ENCODE measurements around the gene SULT1C4. TPM values are rescaled to one million over a fixed set of nuclear protein-coding genes. Genes with fewer than 3 reads are reported as not detected.

The SULT1C4 gene
- 0.16 TPM in 1 of 2 replicates, not detected in the other for total RNA-seq

DNA sequence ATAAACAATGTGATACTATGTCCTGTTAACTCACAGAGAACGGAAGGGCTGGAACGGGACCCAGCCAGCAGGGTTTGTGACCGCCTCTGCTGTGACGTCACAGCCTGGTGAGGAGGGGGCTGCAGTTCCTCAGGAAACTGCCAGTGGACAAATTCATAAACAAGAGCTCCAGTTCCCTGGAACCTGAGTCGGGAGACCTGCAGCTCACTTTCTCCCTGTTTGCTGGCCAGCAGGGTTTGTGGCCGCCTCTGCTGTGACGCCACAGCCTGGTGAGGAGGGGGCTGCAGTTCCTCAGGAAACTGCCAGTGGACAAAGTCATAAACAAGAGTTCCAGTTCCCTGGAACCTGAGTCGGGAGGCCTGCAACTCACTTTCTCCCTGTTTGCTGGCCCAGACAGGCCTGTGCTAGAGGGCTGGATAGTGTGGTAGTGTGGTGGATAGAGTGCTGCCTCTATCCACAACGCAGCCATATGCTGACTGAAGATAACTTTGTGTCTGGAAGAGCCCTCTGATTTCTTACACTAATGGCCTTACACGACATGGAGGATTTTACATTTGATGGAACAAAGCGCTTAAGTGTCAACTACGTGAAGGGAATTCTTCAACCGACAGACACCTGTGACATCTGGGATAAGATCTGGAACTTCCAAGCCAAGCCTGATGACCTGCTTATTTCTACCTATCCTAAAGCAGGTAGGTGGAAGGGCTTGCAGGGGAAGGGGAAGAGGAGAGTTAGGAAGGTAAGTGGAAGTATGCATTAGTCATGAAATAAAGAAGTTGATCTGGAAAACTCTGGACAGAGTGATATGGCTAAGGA lies at the start of gene SULT1C4:
Gene SULT1C4, plus strand, starts transcription at position 140 of the 816 bp plus-strand sequence. Its CDS starts 384 bp downstream, at position 524.

Small RNA genes within 50 kb of the gene (small RNA-seq; reads per million reads assigned to genes)
- not detected for gene SMIM12P1

Other genes starting within 250 kb of the SULT1C4 start
- gene SULT1C3, start 138.0 kb upstream of the SULT1C4 start, total RNA-seq, result not detected in 2 replicates
- gene SULT1C2, start 89.1 kb upstream of the SULT1C4 start, total RNA-seq, result under 0.01 TPM in 1 of 2 replicates, not detected in the other
- gene GCC2, start 71.3 kb downstream of the SULT1C4 start, total RNA-seq, result 19.9 and 23.5 TPM in 2 replicates
- 91.5 and 112 TPM in 2 replicates for gene LIMS1, start 156.5 kb downstream of the SULT1C4 start, total RNA-seq

Data from hair follicle dermal papilla cell (primary cell).